HG03558 (cell line): Measurements from ENCODE around the gene CCT7.
A peak's percentile ranks its signal among the peaks of the same experiment; 100 is the strongest.

ENCODE experiments used
- ATAC-seq: cut with Tn5 transposase; IDR thresholded peaks from one replicate; pipeline ENCODE4 v1.9.1; 2021; ENCODE audit warnings: moderate number of reproducible peaks; ENCODE audit not compliant: unreplicated experiment; ENCODE audit errors: extremely low read depth

The CCT7 gene

DNA sequence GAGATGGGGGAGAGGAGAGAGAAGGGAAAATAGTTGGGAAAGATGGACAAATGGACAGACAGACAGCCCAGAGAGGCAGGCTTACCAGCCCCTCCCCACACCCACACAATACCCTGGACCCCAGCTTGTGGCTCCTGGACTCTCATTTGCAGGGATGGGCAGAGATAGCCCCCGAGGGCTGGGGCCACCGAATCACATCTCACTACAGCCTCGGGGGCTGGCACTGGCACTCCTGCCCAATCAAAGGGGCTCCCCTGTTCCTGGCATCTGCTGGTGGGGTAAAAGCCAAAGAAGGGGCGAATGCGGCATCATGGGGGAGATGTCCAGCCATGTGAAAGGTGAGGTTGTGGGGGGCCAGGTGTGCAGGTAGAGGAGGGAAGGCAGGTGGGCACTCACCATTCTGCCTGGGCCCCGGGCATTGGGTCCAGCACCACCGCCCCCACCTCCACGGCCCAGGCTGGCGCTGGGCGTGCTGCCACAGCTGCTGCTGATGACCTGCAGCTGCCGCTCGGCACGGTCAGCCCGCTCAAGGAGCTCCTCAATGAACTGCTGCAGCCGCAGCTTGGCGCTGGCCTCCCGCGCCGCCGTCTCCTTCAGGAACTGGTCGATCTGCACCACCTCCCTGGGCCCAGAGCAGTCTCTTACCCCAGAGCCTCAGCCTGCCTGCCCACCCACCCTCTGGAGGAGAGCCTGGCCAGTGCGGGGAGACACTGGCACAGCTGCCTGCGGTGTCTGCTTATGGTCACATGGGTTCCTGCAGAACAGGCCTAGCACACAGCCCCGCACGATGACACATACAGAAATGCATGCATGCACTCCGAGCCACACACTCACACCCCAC, 32.2 kb downstream of the CCT7 start:
- ATAC-seq: no peak

DNA sequence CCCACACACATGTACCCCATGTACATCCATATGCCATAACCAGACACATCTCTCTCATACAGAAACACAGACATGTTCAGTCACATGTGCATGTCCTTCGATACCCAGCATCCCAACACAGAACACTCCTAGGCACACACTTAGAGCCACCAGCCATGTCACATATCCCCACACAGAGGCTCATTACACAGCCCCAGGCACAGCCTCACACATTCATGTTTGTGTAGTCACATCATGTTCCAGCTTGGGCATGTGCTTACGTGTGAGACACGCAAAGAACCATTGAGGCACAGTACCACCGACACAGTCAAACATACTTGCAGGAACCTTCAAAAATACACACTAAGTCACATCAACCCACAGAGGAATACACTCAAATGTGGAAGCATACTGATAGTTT, 32.9 kb downstream of the CCT7 start:
- ATAC-seq: no peak

DNA sequence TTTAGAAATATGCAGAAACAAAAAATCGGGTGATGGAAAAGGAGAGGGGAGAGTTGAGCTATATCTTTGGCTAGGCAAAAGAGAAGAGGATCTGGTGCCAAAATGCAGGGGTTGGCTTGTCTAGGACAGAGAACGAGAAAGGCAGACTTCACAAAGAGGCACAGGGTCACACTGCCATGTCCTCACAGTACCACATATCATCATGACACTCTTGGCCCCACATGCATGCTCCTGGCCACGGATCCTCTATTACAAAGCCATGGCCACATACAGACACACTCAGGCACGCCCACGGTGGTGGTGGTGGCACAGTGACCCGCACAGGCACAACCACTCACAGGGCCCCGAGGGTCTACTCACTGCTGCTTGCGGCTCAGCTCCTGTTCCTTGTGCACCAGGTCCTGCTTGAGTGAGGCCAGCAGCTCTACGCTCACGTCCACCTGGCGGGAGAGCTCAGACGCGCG, 34.3 kb downstream of the CCT7 start:
- no peak for ATAC-seq

DNA sequence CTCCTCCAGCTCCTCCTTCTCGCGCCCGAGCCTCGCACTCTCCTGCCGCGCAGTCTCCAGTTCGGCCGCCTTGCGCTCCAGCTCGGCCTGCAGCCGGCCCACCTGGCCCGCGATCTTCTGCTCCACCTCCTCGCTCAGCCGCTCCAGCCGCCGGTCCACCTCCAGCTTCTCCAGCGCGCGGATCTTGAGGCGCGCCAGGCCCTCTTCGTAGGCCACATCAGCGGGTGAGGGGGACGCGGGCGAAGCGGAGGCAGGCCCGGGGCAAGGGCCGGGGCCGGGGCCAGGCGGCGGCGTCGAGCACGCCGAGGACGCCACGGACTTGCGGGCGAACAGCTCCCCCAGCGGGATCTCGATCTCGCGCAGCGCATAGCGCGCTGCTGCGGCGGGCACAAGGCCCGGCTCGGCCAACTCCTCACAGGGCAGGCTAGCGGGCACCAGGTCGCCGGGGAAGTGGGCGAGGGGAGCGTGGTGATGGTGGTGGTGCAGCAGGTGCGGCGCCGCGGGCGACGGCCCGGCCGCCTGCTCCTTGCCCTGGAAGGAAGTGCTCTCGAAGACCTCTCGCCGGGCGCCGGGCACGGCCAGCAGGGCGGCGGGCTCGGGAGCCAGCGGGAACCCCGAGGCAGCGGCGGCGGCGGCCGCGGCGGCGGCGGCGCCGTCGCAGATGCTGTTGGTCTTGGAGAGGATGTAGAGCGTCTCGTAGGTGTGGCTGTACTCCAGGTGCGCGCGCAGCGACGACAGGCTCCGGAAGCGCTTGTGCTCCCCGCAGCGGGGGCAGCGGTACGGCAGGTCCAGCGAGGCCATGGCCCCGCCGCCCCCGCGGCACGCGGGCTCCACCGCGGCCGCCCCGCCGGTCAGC, 35.0 kb downstream of the CCT7 start:
- ATAC-seq: no peak

DNA sequence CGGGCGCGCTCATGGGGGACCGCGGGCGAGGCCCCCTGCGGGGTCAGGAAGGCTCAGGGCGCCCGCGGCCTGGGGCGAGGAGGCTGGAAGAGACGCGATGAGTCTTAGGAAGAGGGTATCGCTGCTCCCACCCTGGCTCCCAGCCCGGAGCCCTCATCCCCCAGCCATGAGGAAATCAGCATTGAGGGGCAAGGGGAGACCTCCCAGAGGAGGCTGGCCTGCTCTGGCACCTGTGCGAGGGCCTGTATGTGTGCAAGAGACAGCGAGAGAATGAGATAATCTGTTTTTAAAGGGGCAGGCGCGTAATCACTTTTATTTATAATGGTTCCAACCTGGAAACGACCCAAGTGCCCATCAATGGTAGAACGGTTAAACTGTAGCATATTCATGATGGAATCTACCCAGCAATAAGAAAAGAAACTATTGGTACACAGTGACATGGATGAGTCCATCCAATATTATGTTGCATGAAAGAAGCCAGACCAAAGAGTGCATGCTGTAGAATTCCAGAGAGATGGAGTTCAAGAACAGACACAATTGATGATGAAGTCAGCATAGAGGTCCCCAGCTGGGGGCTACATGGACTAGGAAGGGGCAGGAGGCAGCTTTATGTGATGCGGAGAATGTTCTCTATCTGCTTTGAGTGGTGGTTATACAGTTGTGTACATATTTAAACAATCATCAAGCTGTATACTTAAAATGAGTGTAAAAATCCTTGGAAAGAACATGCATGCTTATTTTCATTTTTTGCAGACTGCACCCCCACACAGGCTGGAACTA, 35.8 kb downstream of the CCT7 start:
- no peak for ATAC-seq

DNA sequence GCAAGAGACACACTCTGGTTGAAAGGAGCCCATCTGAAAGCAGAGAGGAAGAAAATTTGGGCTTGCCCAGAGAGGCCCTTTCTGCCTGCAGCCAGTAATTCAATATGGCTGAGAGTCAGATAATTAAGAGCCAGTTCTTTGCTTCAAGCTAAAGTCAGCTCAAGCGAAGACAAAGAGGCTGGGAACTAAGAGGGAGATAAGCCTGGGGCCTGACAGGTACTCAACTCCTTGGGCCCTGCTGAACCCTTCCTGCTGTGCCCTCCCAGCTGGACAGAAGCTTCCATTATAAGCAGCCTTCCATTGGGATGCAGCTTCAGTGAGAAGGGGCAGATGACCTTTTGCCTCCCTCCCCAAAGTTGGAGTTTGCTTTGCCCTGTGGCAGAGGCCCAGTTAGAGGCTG, 38.2 kb downstream of the CCT7 start:
- no peak for ATAC-seq

DNA sequence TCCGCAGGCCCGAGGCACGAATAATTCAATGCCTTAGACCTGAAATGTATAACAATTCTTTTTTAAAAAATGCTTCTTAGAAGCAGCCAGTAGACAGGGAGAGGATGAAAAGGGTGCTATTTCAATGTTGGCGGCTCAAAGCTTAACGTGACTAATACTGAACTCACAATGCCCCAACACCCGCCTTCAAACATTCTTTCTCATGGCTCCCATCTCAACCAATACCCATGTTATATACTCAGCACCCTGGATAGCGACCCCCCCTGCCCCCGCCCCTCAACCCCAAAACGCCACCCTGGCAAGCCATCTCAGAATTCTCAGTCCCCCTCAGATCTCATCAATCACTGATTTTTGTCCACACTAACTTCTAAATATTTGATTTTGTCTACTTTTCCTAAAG, 45.7 kb downstream of the CCT7 start:
- ATAC-seq: no peak

DNA sequence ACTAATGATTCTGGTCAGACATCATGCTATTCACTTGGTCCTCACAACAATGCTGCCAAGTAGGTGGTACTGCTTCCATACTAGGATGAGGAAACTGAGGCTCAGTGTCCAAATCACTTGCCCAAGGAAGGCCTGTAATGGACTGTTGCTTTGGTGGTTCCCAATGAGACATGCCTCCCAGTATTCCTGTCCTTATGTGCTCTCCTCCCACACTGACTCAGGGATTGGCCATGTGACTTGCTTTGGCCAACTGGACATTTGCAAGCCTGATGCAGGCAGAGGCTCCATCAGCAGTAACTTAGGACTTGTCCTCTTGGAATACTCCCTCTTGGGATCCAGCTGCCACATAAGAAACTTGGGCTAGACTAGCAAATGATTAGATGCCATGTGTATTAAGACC, 47.1 kb downstream of the CCT7 start:
- no peak for ATAC-seq

DNA sequence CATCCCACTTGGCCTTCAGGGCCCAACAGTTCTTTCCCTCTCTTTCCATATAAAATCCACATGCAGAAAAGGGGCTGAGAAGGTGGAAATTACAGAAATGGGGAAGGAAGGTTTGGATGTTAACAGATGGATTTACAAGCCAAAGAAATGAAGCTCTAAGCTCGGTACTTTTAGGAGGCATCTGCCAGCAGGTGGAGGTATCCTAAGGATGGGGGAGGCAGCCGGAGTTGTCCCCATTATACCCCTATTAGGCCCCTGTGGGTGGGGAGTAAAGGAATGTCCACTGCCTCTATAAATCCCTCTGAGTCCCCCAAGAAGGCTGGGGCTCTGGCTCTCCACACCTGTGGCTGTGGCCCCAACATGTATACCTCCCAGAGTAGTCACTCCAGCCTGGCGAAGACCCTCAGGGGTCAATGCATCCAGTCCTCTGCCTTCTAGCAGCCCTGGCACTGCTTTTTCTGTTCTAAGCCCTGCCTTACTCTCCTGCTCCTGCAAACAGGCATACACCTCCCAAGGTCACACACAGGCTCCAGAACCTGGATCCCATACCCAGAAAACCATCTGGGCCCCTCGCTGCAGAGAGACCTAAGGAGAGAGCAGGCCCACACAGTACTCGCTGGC, 48.9 kb downstream of the CCT7 start:
- ATAC-seq: no peak

DNA sequence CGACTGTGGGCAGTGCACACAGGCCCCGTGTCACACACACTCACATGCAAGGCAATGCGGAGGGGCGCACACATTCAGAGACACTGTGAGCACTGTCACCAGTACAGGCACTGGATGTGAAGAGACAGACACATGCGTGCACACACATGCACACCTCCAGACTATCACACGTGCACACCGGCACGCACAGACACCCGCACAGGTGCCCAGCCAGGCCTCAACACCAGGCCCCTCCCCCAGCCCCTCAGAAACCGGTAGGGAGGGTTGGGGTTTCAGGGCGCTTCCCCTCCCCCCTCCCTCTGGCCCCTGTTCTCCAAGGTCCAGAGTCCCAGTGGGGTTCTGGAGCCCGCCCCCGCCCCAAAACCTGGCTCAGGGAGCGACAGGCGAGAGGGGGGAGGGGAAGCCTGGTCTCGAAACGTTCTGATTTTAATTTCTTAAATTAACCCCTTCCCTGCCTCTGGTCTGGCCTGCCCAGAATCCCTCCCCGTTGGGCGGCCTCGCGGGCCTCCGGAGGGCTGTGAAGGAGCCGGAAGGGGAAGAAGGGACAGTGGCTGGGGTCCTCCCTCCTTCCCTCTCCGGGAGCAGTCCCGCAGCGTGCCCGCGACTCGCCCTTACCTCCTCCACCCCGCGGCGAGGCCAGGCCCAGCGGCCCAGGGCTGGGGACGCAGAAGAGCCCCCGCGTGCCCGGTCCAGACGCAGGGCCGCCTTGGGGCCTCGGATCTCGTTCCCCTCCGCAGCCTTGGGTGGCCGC, 49.6 kb downstream of the CCT7 start:
- peak; percentile 4 for ATAC-seq

DNA sequence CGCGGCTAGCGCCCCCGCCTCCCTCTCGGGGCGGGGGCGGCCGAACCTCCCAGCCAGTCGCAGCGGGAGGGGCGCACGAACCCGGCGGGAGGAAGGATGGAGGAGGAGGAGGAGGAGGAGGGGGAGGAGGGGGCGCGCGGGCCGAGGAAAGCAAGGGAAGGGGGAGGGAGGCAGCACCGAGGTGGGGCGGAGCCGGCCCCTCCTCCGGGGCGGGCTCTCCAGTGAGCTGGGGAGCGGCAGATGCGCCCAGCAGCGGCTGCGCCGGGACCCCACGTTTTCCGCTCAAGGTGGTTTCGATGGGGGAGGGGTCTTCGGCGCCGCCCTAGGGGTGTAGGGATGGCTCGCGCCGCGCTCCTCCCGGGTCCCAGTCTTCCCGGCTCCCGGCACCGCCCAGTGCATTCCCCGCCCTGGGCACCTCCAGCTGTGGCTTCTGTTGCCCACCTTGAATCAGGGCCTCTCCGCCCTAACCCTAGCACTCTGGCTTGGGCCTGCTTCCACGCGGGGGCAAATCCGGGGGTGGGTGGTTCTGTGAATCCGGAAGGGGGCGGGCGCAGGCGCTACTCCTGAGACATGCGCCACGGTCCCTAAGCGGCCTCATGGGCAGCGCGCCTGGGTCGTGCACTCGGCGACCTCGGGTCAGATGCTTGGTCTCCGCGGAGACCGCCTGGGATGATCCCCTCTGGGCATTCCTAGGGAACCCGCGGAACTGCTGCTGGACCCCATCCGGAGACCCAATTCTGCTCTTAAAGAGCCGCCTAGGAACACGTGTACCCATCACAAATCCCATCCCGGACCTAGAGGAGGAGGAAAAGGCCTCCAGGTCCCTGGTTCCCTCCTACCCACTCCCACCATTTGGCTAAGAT, 50.4 kb downstream of the CCT7 start, which contains the start of gene FBXO41:
Gene FBXO41 (minus strand): TSS at position 183 of the 863 bp plus-strand sequence. CDS start 14,848 bp downstream, outside the sequence.
- peak; percentile 35 for ATAC-seq

DNA sequence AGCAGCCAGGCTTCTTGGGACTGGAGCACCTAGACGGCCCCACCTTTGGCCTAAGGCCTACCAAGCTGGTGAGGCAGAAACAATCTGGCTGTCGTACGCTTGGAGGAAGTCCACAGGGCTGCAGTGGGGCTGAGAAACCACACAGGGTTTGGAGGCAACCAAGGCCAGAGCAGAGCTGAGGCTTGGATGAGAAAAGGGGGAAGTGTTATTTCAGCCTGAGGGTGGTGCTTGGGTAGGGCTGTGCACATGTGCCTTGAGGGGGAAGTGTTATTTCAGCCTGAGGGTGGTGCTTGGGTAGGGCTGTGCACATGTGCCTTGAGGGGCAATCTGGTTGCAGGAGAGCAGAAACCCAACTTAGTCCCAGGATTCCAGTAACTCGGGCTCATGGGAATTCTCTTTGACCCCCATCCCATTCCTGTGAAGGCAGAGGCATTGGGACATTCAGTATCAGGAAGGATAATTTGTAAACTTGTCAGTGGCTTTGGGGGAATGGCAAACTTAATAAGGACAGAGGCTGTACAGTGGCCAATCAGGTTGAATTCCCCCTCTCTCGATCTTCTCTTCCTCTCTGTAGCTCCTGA, 51.1 kb downstream of the CCT7 start:
- ATAC-seq: peak; percentile 46

DNA sequence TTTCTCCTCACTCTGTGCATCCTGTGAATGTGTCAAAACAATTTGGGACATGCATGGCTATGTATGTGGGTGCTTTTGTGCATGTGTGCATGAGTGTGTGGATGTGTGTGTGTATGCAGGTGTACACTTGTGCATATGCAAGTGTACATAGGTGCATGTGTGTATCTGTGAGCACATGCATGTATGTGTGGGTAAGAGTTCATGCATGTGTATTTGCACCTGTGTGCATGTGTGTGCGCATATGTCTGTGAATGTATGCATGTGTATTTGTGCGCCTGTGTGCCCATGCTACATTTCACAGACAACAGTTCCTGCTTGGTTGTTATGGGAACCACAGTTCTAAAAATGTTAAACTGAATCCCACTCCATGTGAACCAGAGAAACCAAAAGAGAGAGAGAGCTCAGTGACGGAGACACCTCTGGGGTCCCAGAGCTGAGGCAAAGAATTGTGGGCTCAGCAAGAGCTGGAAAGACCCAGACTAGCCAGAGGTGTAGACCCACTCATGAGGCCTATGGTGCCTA, 52.1 kb downstream of the CCT7 start:
- ATAC-seq: no peak

DNA sequence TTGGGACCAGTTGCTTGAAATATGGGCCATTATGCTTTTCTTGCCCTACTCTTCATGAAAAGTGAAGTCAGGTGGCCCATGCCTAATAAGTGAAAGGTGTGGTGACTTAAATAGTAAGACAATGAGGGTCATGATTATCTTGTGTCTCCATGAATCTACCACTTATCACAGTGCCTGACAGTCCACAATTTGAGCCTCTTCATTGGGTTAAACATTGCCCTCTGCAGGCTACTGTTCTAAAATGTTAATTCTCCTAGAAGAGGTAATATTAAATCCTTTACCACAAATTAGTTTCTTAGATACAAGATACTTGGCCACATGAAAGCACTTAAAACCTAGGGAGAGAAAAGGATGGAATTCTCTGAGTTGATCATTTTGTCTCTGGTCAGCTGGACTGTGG, 55.2 kb downstream of the CCT7 start:
- ATAC-seq: no peak

DNA sequence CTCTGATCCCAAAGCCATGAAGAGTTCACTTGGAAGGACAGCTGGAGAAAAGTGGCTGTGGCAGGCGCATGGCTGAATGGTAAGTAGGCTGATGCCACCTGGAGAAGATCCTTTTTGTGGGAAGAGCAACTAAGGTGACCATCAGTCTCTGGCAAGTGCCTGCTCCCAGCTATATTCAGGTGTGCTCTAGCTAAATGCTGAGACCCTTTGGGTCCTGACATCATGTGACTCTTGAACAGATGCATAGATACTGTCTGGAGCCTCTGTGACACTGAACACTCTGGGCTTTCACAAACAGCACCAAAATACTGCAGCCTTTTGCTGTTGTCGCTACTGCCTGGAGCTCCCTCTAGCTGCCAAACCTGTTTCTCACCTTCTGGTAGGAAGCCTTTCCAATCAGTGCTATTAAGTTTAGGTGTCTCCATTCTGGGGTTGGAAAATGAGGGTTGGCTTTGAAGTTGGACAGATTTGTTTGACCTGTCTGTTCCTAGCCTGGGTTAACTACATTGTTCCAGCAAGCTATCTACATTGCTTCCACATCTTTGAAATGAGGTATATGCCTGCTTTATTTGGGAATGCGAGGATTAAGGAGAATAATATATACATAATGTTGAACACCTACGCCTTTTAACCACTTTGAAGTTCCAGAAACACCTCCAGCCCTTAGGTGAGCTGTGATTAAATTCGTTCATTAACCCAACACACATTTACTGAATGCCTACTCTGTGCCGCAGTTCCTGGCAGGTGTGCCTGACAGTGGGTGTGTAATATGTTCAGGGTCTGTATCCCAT, 56.1 kb downstream of the CCT7 start:
- ATAC-seq: no peak

DNA sequence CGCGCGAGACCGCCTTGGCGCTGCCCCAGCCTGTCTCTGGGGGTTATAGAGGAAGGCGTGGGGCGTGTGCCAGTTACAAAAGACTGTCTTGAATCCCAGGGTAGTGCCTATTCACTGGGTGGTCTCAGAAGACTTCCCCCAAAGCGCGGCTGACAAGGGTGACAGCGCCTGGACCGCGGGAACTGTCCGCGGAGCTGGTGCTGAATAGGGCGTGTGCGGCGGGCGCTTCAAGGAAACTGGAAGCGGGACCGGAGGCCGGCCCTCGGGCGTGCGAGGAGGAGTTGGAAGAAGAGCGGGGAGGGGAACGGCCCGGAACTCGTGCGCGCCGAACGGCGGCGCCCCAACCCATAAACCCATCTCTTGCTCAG, 57.0 kb downstream of the CCT7 start:
- no peak for ATAC-seq
